Uterus (tissue), 4 donors: ENCODE data around the gene SLC6A7. TPM values are rescaled to one million over a fixed set of nuclear protein-coding genes. Genes with fewer than 3 reads are reported as not detected.

Source experiments
- DNase-seq, 2 donors: peaks; one replicate each; pipeline ENCODE4 v3.0.0-alpha.2; 2019 to 2020
- H3K27ac ChIP-seq, 2 donors: fragments of 200-600 bp; sonication (generic); 1 replicate in 1 of 2; 2 replicates in 1 of 2; pipeline ENCODE4 v1.5.1; 2016 to 2018
- H3K27me3 ChIP-seq, 2 donors: fragments of 200-600 bp; sonication (generic); one replicate each; pipeline ENCODE4 v1.5.1; 2018 to 2019; ENCODE audit warnings: control low read depth in 1 of 2
- H3K36me3 ChIP-seq, 2 donors: fragments of 200-600 bp; sonication (generic); one replicate each; pipeline ENCODE4 v1.5.1; 2019; ENCODE audit warnings: control low read depth in 1 of 2
- H3K4me1 ChIP-seq, 2 donors: fragments of 200-600 bp; sonication (generic); one replicate each; pipeline ENCODE4 v1.5.1; 2018 to 2019; ENCODE audit warnings: control low read depth in 1 of 2
- H3K4me3 ChIP-seq, 2 donors: fragments of 200-600 bp; sonication (generic); 1 replicate in 1 of 2; 2 replicates in 1 of 2; pipeline ENCODE4 v1.5.1; 2018 to 2019; ENCODE audit warnings: mild to moderate bottlenecking in 1 of 2
- H3K9me3 ChIP-seq, 2 donors: fragments of 200-600 bp; sonication (generic); one replicate each; pipeline ENCODE4 v1.5.1; 2019; ENCODE audit warnings: control low read depth in 1 of 2
- POLR2A ChIP-seq, 2 donors: fragments of 450-650 bp; IDR thresholded peaks; one replicate each; pipeline ENCODE4 v1.6.1; 2016; ENCODE audit warnings: antibody characterized with exemption in 2 of 2, mild to moderate bottlenecking in 1 of 2, moderate library complexity in 1 of 2
- intact Hi-C: fragments of 100-400 bp; cut with DNase I; formaldehyde crosslinking; loops from one replicate; pipeline ENCODE4 v1.15.1; 2023; ENCODE audit warnings: low total_unique reads
- total RNA-seq, 4 donors: library from RNA; depleted of rRNA in 3 of 4; stranded (reverse); fragments of >200 nt in 3 of 4; gene quantifications; one replicate each; pipeline versions ENCODE4 v1.1.0 to v1.2.4, GENCODE V29; 2014 to 2023
- TF ChIP-seq, protein P1 (sequence below), 4 experiments: fragments of 200-600 bp in 2 of 4; fragments of 450-650 bp in 2 of 4; sonication (generic) in 2 of 4; IDR thresholded peaks; one replicate each; pipeline ENCODE4 v1.5.1; 2016 to 2019; ENCODE audit warnings: antibody characterized with exemption in 4 of 4, mild to moderate bottlenecking in 2 of 4, moderate library complexity in 1 of 4
- donor health status: DM: yes; HTN: yes; CAD: no.

Gene SLC6A7
- total RNA-seq, 4 donors from 2014 or later: not detected

DNA sequence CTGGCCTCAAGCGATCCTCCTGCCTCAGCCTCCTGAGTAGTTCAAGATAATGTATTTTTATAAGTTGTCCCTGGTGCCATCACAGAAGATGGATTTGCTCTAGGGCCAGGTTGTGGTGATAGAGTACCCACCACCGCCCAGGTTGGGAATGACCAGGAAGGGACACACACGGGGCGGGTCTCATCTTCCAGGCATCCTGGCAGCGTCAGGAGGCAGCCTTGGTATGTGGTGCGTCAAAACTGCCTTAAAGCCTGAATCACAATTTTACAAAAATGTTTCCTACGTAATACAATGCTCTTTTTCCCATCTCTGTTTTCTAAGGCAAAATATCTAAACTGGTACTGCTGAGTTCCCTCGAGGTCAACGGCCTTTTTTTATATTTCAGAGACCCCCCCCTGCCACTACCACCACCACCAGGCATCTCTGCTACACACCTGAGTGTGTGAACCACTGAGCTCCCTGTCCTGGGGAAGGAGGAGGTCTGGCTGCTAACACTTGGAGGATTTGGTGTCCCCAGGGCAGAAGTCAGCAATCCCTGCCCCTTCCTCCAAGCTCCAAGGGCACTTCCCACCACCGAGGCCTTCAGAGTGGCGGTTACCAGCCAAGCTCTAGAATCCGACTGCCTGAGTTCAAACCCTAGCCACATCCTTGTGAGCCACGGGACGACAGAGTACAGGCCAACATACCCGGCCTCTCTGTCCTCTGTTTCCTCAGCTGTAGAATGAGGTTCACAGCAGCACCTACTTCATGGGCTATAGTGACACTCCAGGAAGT lies 47.3 kb downstream of the SLC6A7 start:
- Histone ChIP-seq H3K4me3 (no peak overlapping the region), H3K9me3 (no peaks in the 10 kb centered on the region), H3K27ac (no peak overlapping the region), H3K27me3 (no peaks in the 10 kb centered on the region), H3K4me1 (no peaks in the 10 kb centered on the region), H3K36me3 (no peaks in the 10 kb centered on the region)
- intact Hi-C loops: no loop called here
- no peak for DNase-seq
- TF ChIP-seq, protein P1, sequence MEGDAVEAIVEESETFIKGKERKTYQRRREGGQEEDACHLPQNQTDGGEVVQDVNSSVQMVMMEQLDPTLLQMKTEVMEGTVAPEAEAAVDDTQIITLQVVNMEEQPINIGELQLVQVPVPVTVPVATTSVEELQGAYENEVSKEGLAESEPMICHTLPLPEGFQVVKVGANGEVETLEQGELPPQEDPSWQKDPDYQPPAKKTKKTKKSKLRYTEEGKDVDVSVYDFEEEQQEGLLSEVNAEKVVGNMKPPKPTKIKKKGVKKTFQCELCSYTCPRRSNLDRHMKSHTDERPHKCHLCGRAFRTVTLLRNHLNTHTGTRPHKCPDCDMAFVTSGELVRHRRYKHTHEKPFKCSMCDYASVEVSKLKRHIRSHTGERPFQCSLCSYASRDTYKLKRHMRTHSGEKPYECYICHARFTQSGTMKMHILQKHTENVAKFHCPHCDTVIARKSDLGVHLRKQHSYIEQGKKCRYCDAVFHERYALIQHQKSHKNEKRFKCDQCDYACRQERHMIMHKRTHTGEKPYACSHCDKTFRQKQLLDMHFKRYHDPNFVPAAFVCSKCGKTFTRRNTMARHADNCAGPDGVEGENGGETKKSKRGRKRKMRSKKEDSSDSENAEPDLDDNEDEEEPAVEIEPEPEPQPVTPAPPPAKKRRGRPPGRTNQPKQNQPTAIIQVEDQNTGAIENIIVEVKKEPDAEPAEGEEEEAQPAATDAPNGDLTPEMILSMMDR (IDR thresholded peaks at IDR 0.05): no peak
- no peak for TF ChIP-seq POLR2A (IDR thresholded peaks at IDR 0.05)

DNA sequence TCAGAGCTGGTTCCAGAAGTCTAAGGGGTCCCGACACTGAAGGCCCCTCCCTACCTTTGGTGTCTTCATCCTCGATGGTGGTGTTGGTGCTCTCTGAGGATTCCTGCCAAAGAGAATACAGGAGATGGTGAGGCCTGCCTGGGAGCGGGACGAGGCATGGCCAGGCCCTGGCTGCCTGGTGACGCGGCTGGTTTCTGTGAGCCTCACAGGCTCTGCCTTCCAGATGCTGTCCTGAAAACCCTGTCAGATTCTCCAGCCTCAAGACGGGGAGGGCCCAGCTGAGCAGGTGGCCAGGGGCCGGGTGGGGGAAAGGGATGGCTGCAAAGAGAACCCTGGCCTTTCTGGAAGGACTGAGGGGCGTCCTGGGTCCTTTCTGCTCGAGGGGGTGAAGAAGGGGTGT lies 48.8 kb downstream of the SLC6A7 start:
- TF ChIP-seq, protein P1 (IDR thresholded peaks at IDR 0.05): no peak
- TF ChIP-seq POLR2A (IDR thresholded peaks at IDR 0.05): no peak
- Histone ChIP-seq H3K27ac (no peak overlapping the region), H3K4me3 (no peak overlapping the region), H3K9me3 (no peaks in the 10 kb centered on the region), H3K36me3 (no peaks in the 10 kb centered on the region), H3K27me3 (no peaks in the 10 kb centered on the region), H3K4me1 (peaks cover 0 to 3% of the 10 kb centered on the region in 2 donors)
- DNase-seq: no peak
- intact Hi-C loops: no loop called here

DNA sequence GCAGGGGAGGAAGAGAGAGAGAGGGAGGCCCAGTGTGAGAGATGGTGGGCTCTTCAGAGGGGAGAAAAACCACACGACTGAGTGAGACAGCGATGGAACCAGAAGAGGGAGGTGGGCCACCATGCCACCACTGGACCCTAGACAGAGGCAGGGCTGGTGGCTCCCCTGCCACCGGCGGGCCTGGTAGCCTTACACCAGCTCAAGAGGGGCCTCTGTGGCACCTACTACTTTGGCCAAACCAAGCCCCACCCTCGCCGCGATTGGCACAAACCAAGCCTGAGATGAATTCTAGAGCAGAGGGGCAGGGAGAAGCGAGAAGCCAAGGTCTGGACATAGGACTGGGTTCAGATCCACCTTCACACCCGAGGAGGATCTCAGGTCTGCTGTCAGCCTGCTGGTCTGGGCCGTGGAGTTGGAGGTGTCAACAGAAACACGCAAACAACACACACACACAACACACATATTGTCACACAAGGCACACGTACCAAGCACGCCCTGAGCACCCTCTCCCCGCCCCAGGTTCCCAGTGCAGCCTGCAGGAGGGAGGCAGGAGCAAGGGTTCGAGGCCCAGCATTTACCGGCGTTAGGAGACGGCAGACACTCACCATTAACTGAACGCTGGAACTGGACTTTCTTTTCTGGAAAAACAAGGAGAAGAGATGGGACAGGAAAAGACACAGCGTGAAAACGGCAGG lies 49.4 kb downstream of the SLC6A7 start:
- no peak overlapping the region for H3K27ac ChIP-seq
- no peaks in the 10 kb centered on the region for H3K27me3 ChIP-seq
- H3K4me1 ChIP-seq: peaks cover 0 to 6% of the 10 kb centered on the region in 2 donors
- no peaks in the 10 kb centered on the region for H3K9me3 ChIP-seq
- TF ChIP-seq, protein P1 (IDR thresholded peaks at IDR 0.05): no peak
- TF ChIP-seq POLR2A (IDR thresholded peaks at IDR 0.05): no peak
- no peak for DNase-seq
- H3K4me3 ChIP-seq: no peak overlapping the region
- H3K36me3 ChIP-seq: no peaks in the 10 kb centered on the region
- intact Hi-C loops: no loop called here

DNA sequence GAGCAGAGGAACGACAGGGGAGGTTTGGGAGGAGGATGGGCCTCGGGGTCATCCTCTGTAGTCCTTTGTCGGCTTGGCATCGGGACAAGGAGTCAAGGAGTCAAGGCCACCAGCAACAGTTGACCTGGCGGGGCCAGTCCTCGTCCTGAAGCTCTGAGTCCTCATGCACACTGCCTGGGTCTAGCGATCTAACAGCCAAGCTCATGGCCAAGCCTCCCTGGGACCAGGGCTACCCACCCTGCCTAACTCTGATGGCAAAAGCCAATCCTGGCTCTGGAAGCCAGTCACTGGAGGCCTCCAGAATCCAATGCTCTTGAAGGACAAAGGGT lies 49.9 kb downstream of the SLC6A7 start:
- Histone ChIP-seq H3K4me3 (no peak overlapping the region), H3K9me3 (no peaks in the 10 kb centered on the region), H3K4me1 (peaks cover 0 to 6% of the 10 kb centered on the region in 2 donors), H3K27me3 (no peaks in the 10 kb centered on the region), H3K36me3 (no peaks in the 10 kb centered on the region), H3K27ac (no peak overlapping the region)
- intact Hi-C loops: no loop called here
- TF ChIP-seq POLR2A (IDR thresholded peaks at IDR 0.05): no peak
- TF ChIP-seq, protein P1 (IDR thresholded peaks at IDR 0.05): no peak
- DNase-seq: no peak
